Spleen (tissue), 11 donors: ENCODE measurements around the gene SLCO2B1. TPM values are rescaled to one million over a fixed set of nuclear protein-coding genes. Genes with fewer than 3 reads are reported as not detected.

Experiments
- DNase-seq: peaks from one replicate; pipeline ENCODE4 v3.0.0-alpha.2; 2020
- H3K27ac ChIP-seq, 8 donors: fragments of 200-600 bp; sonication (generic) in 7 of 8; 1 replicate in 4 of 8; 2 replicates in 4 of 8; pipeline versions ENCODE4 v1.5.0 to v1.8.0; 2016 to 2021; ENCODE audit warnings: inconsistent platforms in 4 of 8, mild to moderate bottlenecking in 4 of 8, moderate library complexity in 1 of 8
- H3K27me3 ChIP-seq, 7 donors: fragments of 200-600 bp; sonication (generic) in 6 of 7; replicated peaks in 1 of 7; 1 replicate in 4 of 7; 2 replicates in 3 of 7; pipeline versions ENCODE4 v1.5.0 to v1.8.0; 2016 to 2021; ENCODE audit warnings: inconsistent platforms in 3 of 7, mild to moderate bottlenecking in 1 of 7
- H3K36me3 ChIP-seq, 6 donors: fragments of 200-600 bp; sonication (generic) in 5 of 6; 1 replicate in 4 of 6; 2 replicates in 2 of 6; pipeline versions ENCODE4 v1.5.0 to v1.8.0; 2016 to 2021; ENCODE audit warnings: inconsistent platforms in 2 of 6
- H3K4me1 ChIP-seq, 6 donors: fragments of 200-600 bp; sonication (generic) in 5 of 6; 1 replicate in 3 of 6; 2 replicates in 3 of 6; pipeline versions ENCODE4 v1.5.0 to v1.8.0; 2016 to 2021; ENCODE audit warnings: inconsistent platforms in 3 of 6
- H3K4me3 ChIP-seq, 8 donors: fragments of 200-600 bp; sonication (generic) in 7 of 8; 1 replicate in 4 of 8; 2 replicates in 4 of 8; pipeline versions ENCODE4 v1.5.0 to v1.8.0; 2016 to 2021; ENCODE audit warnings: inconsistent platforms in 4 of 8, mild to moderate bottlenecking in 4 of 8, moderate library complexity in 2 of 8
- H3K9me3 ChIP-seq, 8 donors: fragments of 200-600 bp; sonication (generic) in 7 of 8; 1 replicate in 4 of 8; 2 replicates in 4 of 8; pipeline versions ENCODE4 v1.5.0 to v1.8.0; 2016 to 2021; ENCODE audit warnings: inconsistent platforms in 4 of 8
- POLR2A ChIP-seq, 3 donors: fragments of 450-650 bp; IDR thresholded peaks; one replicate each; pipeline ENCODE4 v1.5.1; 2017; ENCODE audit warnings: antibody characterized with exemption in 3 of 3, mild to moderate bottlenecking in 1 of 3
- POLR2AphosphoS5 ChIP-seq, 3 donors: sonication (generic); formaldehyde crosslinking; IDR thresholded peaks; one replicate each; pipeline ENCODE4 v1.5.1; 2017; ENCODE audit warnings: antibody characterized with exemption in 3 of 3
- WGBS, 5 donors: extraction: QIAGEN DNeasy Blood & Tissue Kit in 3 of 5; methylation state at CpG; one replicate each; pipeline versions ENCODE4 v1.1.5 to v1.1.7; 2013 to 2018; 5-methylcytosine and 5-hydroxymethylcytosine counted together
- intact Hi-C: fragments of 100-400 bp; cut with DNase I; formaldehyde crosslinking; loops from one replicate; pipeline ENCODE4 v1.15.0; 2023; ENCODE audit warnings: low total_unique reads
- polyA plus RNA-seq, 3 donors: library from polyadenylated mRNA; stranded (reverse); fragments of 200-250 nt; gene quantifications; one replicate each; pipeline ENCODE4 v1.2.1, GENCODE V29; 2013
- total RNA-seq, 7 donors: library from RNA; depleted of rRNA in 3 of 7; stranded (reverse); fragments of >200 nt in 3 of 7; fragmentation: NEBNext Ultra II Directional in 4 of 7; extraction: Animal tissue kit (Norgen Biotek cat#: 25700) in 4 of 7; gene quantifications; one replicate each; pipeline versions ENCODE4 v1.1.0 to v1.2.1, GENCODE V29; 2016 to 2021
- TF ChIP-seq, protein P1 (sequence below), 11 experiments: fragments of 200-600 bp in 7 of 11; fragments of 450-650 bp in 4 of 11; sonication (generic) in 4 of 11; IDR thresholded peaks in 8 of 11; conservative IDR thresholded peaks in 3 of 11; 1 replicate in 7 of 11; 2 replicates in 4 of 11; pipeline versions ENCODE4 v1.4.0 to v1.8.0; 2016 to 2021; ENCODE audit warnings: antibody characterized with exemption in 11 of 11, inconsistent platforms in 4 of 11, mild to moderate bottlenecking in 1 of 11
- donor health status: healthy with polysubstance abuse.
- donor health status: DM: no; HTN: no; CAD: no; lungs with moderate emphysema.
- donor health status: DM: no; HTN: no; CAD: no.
- donor health status: Bipolar disorder and iron deficiency.
- donor health status: healthy.
- donor health status: DM: no; HTN: no; CAD: no.
- donor health status: DM: yes; HTN: yes; CAD: no.

SLCO2B1 gene
- total and polyA plus RNA-seq, 10 donors: 10.2 to 307 (median 132) TPM

DNA sequence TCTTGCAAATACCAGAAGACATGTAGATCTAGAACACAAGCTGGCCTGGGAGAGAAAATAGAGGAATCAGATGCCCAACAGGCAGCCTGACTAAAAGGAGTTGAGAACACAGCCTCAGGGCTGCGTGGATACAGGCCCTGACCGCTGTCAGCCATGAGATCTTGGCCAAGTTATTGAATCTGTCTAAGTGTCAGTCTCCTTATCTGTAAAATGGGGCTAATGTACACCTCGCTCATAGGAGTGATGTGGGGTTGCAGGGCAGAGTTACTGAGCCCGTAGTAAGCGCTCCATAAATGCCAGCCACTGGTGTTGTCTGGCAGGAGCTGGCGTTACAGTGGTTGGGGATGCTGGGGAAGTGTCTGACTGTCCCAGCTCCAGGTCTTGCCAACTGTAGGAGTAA, 51.3 kb downstream of the SLCO2B1 start:
- Histone ChIP-seq H3K4me3 (no peak overlapping the region), H3K4me1 (peaks cover 0 to 3% (median 0%) of the 10 kb centered on the region in 6 donors), H3K36me3 (peaks cover 0 to 25% (median 0%) of the 10 kb centered on the region in 6 donors), H3K27ac (no peak overlapping the region), H3K27me3 (peaks cover 0 to 2% (median 0%) of the 10 kb centered on the region in 7 donors), H3K9me3 (no peaks in the 10 kb centered on the region)
- TF ChIP-seq POLR2AphosphoS5 (IDR thresholded peaks at IDR 0.05) (no peak), POLR2A (IDR thresholded peaks at IDR 0.05) (no peak)
- TF ChIP-seq, protein P1, sequence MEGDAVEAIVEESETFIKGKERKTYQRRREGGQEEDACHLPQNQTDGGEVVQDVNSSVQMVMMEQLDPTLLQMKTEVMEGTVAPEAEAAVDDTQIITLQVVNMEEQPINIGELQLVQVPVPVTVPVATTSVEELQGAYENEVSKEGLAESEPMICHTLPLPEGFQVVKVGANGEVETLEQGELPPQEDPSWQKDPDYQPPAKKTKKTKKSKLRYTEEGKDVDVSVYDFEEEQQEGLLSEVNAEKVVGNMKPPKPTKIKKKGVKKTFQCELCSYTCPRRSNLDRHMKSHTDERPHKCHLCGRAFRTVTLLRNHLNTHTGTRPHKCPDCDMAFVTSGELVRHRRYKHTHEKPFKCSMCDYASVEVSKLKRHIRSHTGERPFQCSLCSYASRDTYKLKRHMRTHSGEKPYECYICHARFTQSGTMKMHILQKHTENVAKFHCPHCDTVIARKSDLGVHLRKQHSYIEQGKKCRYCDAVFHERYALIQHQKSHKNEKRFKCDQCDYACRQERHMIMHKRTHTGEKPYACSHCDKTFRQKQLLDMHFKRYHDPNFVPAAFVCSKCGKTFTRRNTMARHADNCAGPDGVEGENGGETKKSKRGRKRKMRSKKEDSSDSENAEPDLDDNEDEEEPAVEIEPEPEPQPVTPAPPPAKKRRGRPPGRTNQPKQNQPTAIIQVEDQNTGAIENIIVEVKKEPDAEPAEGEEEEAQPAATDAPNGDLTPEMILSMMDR (IDR thresholded peaks at IDR 0.05 in 8 of 11, conservative IDR thresholded peaks at IDR 0.05 in 3 of 11): no peak
- no peak for DNase-seq
- intact Hi-C loops: no loop called here
- 82 to 93% (median 91%) methylated on average over 6 of the region's 6 CpGs for WGBS, 5 donors

DNA sequence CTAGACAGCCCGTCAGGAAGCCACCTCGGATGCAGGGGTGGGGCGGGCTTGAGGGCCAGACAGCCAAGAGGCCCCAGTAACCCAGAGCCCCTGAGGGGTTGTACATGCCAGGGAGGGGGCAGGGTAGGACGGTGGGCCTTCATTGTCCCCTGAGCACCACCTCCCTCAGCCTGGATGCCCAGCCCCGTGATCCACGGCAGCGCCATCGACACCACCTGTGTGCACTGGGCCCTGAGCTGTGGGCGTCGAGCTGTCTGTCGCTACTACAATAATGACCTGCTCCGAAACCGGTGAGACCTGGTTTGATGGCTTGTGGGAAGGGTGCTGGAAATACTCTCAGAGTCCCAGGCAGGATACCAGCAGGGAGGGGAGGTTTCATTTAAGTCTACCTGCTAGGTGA, 52.2 kb downstream of the SLCO2B1 start:
- Histone ChIP-seq H3K36me3 (peaks cover 0 to 23% (median 0%) of the 10 kb centered on the region in 6 donors), H3K4me1 (peaks cover 0 to 3% (median 0%) of the 10 kb centered on the region in 6 donors), H3K27ac (no peak overlapping the region), H3K9me3 (no peaks in the 10 kb centered on the region), H3K4me3 (no peak overlapping the region), H3K27me3 (peaks cover 0 to 9% (median 0%) of the 10 kb centered on the region in 7 donors)
- TF ChIP-seq POLR2A (IDR thresholded peaks at IDR 0.05) (no peak), POLR2AphosphoS5 (IDR thresholded peaks at IDR 0.05) (peak in 1 of 3 donors; percentile 51)
- TF ChIP-seq, protein P1 (IDR thresholded peaks at IDR 0.05 in 8 of 11, conservative IDR thresholded peaks at IDR 0.05 in 3 of 11): no peak
- no peak for DNase-seq
- WGBS, 5 donors: 82 to 90% (median 89%) methylated on average over 8 to 13 of the region's 13 CpGs
- intact Hi-C loops: no loop called here

DNA sequence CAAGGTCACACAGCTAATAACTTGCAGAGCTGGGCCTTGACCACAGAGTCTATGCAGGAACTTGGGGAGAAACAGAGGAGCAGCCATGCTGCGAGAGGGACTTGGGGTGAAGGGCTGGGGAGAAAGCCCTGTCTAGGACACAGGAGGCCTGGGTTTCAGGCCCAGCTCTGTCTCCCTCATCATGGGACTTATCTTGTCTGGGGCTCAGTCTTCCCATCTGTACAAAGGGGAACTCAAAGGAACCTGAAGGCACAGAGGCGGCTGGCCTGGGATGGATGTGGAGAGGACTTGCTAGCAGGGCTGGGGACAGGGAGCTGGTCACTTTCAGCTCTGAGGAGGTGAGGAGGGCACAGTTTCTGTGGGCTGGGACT, 52.7 kb downstream of the SLCO2B1 start:
- no peak overlapping the region for H3K27ac ChIP-seq
- peaks cover 0 to 21% (median 0%) of the 10 kb centered on the region in 6 donors for H3K36me3 ChIP-seq
- peaks cover 0 to 3% (median 0%) of the 10 kb centered on the region in 6 donors for H3K4me1 ChIP-seq
- WGBS, 5 donors: 83 to 100% (median 90%) methylated on average over 2 of the region's 2 CpGs
- intact Hi-C loops: no loop called here
- TF ChIP-seq POLR2AphosphoS5 (IDR thresholded peaks at IDR 0.05) (no peak), POLR2A (IDR thresholded peaks at IDR 0.05) (no peak)
- TF ChIP-seq, protein P1 (IDR thresholded peaks at IDR 0.05 in 8 of 11, conservative IDR thresholded peaks at IDR 0.05 in 3 of 11): no peak
- peaks cover 0 to 9% (median 0%) of the 10 kb centered on the region in 7 donors for H3K27me3 ChIP-seq
- DNase-seq: no peak
- no peaks in the 10 kb centered on the region for H3K9me3 ChIP-seq
- H3K4me3 ChIP-seq: no peak overlapping the region

DNA sequence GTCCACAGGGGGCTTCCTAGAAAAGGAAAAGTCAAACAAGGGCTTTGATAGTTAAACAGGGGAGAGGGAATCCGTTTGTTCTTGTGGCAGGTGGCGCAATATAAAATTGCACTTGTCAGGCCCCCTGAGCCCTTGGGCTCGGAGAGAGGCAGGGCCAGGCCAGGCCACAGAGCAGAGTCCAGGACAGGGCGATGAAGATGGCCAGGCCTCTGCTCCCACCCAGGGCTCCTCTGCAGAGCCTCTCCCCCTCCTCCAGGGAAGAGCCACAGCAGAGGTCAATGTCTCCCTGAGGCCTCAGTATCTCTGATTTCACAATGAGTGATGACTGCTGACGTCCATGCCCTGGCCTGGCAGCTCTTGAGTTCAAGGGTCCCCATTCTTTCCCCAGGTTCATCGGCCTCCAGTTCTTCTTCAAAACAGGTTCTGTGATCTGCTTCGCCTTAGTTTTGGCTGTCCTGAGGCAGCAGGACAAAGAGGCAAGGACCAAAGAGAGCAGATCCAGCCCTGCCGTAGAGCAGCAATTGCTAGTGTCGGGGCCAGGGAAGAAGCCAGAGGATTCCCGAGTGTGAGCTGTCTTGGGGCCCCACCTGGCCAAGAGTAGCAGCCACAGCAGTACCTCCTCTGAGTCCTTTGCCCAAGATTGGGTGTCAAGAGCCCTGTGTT, 53.2 kb downstream of the SLCO2B1 start:
- DNase-seq: no peak
- peaks cover 0 to 18% (median 0%) of the 10 kb centered on the region in 6 donors for H3K36me3 ChIP-seq
- no peak overlapping the region for H3K4me3 ChIP-seq
- H3K27ac ChIP-seq: peak overlapping the region in 1 of 8 donors; percentile 24
- H3K27me3 ChIP-seq: peaks cover 0 to 11% (median 0%) of the 10 kb centered on the region in 7 donors
- WGBS, 5 donors: 73 to 91% (median 84%) methylated on average over 9 to 10 of the region's 10 CpGs
- peaks cover 0 to 6% (median 0%) of the 10 kb centered on the region in 6 donors for H3K4me1 ChIP-seq
- intact Hi-C loops: no loop called here
- TF ChIP-seq POLR2AphosphoS5 (IDR thresholded peaks at IDR 0.05) (peak in 1 of 3 donors; percentile 18), POLR2A (IDR thresholded peaks at IDR 0.05) (no peak)
- H3K9me3 ChIP-seq: no peaks in the 10 kb centered on the region
